Endothelial cell of umbilical vein (primary cell): ENCODE results near the gene SMAD2. TPM values are rescaled to one million over a fixed set of nuclear protein-coding genes. Genes with fewer than 3 reads are reported as not detected.

Source experiments
- BruUV-seq: library from RNA; stranded (reverse); fragments of 400-500 nt; replicated peaks from 2 replicates; lab custom pipeline; 2021; lab: Mats Ljungman, UMichigan
- CTCF ChIA-PET: fragments of 300-600, 350-600 bp; sonication (Branson Sonifier 250); formaldehyde crosslinking; loops from one replicate; lab custom pipeline; 2021; ENCODE audit warnings: antibody characterized with exemption, inconsistent platforms; lab: Charles Lee
- POLR2A ChIA-PET: fragments of 300-600, 350-600 bp; sonication (Branson Sonifier 250); formaldehyde crosslinking; loops from one replicate; lab custom pipeline; 2021; ENCODE audit warnings: antibody characterized with exemption, inconsistent platforms; lab: Charles Lee
- DNase-seq: peaks from one replicate; pipeline ENCODE4 v3.0.0-alpha.2; 2011; ENCODE audit warnings: low read depth, low spot score
- FAIRE-seq: peaks from 2 replicates; lab custom pipeline; 2011; peaks lifted over from hg19 to GRCh38; lab: Jason Lieb, UNC
- H2AFZ ChIP-seq: 2 replicates; pipeline ENCODE4 v1.6.0; 2012; ENCODE audit warnings: low read depth, low read length, control low read depth, inconsistent platforms
- H3K27ac ChIP-seq: 2 replicates; pipeline ENCODE4 v1.5.1; 2011; ENCODE audit warnings: low read depth, mild to moderate bottlenecking, control low read depth, low read length, moderate library complexity; ENCODE audit not compliant: insufficient read depth
- H3K27me3 ChIP-seq, 2 experiments: 2 replicates each; pipeline versions ENCODE4 v1.6.0 to v1.6.1; 2011; ENCODE audit warnings: low read length in 2 of 2, mixed read lengths in 1 of 2; ENCODE audit not compliant: control insufficient read depth in 2 of 2, insufficient read depth in 2 of 2
- H3K36me3 ChIP-seq, 2 experiments: 2 replicates in 1 of 2; 3 replicates in 1 of 2; pipeline ENCODE4 v1.5.1; 2011; ENCODE audit warnings: low read length in 2 of 2, mild to moderate bottlenecking in 1 of 2, moderate library complexity in 1 of 2; ENCODE audit not compliant: control insufficient read depth in 2 of 2, insufficient read depth in 2 of 2; ENCODE audit errors: extremely low read depth in 1 of 2
- H3K4me1 ChIP-seq: 3 replicates; pipeline ENCODE4 v1.5.1; 2011; ENCODE audit warnings: mild to moderate bottlenecking, low read length; ENCODE audit not compliant: control insufficient read depth, insufficient read depth; ENCODE audit errors: extremely low read depth
- H3K4me2 ChIP-seq: 2 replicates; pipeline ENCODE4 v1.6.1; 2011; ENCODE audit warnings: low read length, control low read depth, mixed read lengths; ENCODE audit not compliant: insufficient read depth
- H3K4me3 ChIP-seq, 3 experiments: fragments of 200-600 bp in 1 of 3; sonication (generic), shearing (Covaris generic) in 1 of 3; replicated peaks in 1 of 3; 2 replicates each; pipeline ENCODE4 v1.5.1; 2011 to 2016; ENCODE audit warnings: control low read depth in 3 of 3, low read length in 3 of 3, mild to moderate bottlenecking in 2 of 3, inconsistent platforms in 1 of 3, low read depth in 1 of 3, moderate library complexity in 1 of 3; ENCODE audit not compliant: insufficient read depth in 1 of 3
- H3K79me2 ChIP-seq: 2 replicates; pipeline ENCODE4 v1.6.0; 2012; ENCODE audit warnings: low read length, inconsistent platforms; ENCODE audit not compliant: control insufficient read depth, insufficient read depth
- H3K9ac ChIP-seq: replicated peaks from 2 replicates; pipeline ENCODE3; 2011; ENCODE audit warnings: low read length, control low read depth; ENCODE audit not compliant: insufficient read depth; ENCODE audit errors: extremely low read depth
- H3K9me1 ChIP-seq: replicated peaks from 3 replicates; pipeline ENCODE4 v1.6.0; 2011; ENCODE audit warnings: mild to moderate bottlenecking, low read length; ENCODE audit not compliant: control insufficient read depth, insufficient read depth; ENCODE audit errors: extremely low read depth
- H3K9me3 ChIP-seq: replicated peaks from 2 replicates; pipeline ENCODE4 v1.5.1; 2012; ENCODE audit warnings: low read length, inconsistent platforms; ENCODE audit not compliant: control insufficient read depth, insufficient read depth
- H4K20me1 ChIP-seq: replicated peaks from 2 replicates; pipeline ENCODE3; 2011; ENCODE audit warnings: mild to moderate bottlenecking, low read length; ENCODE audit not compliant: control insufficient read depth, insufficient read depth; ENCODE audit errors: extremely low read depth
- MYC ChIP-seq: IDR thresholded peaks from one replicate; pipeline ENCODE4 v1.6.1; 2011; ENCODE audit warnings: mild to moderate bottlenecking, low read depth, low read length
- POLR2AphosphoS5 ChIP-seq: IDR thresholded peaks from 2 replicates; pipeline ENCODE4 v1.6.1; 2012; ENCODE audit warnings: low read depth, mild to moderate bottlenecking, control low read depth, low read length, moderate library complexity; ENCODE audit not compliant: insufficient read depth
- dilution Hi-C: fragments of 300-500 bp; cut with MboI; formaldehyde crosslinking; loops from one replicate; pipeline ENCODE4 v1.15.0; 2019; ENCODE audit warnings: low sequenced_read_pairs; ENCODE audit not compliant: extremely low pct_ligation_motif_present
- intact Hi-C: fragments of 100-400 bp; cut with micrococcal nuclease; formaldehyde crosslinking; loops from one replicate; pipeline ENCODE4 v1.10.0; 2022
- polyA plus RNA-seq, 4 experiments: library from polyadenylated mRNA; depleted of rRNA in 3 of 4; stranded (reverse) in 3 of 4; unstranded in 1 of 4; fragments of >200 nt; gene quantifications; 2 replicates each; pipeline versions ENCODE4 v1.2.1 to v1.2.3, GENCODE V29; 2011 to 2012; ENCODE audit warnings: missing spikeins in 1 of 4
- total RNA-seq: library from RNA; stranded (reverse); gene quantifications from 2 replicates; pipeline ENCODE4 v1.2.3, GENCODE V29; 2021
- TF ChIP-seq, protein P1 (sequence below), 2 donors: IDR thresholded peaks; 1 replicate in 1 of 2; 2 replicates in 1 of 2; pipeline ENCODE4 v1.5.1; 2011; ENCODE audit warnings: low read length in 2 of 2, mild to moderate bottlenecking in 2 of 2, moderate library complexity in 2 of 2, control low read depth in 1 of 2, inconsistent platforms in 1 of 2, low read depth in 1 of 2; ENCODE audit not compliant: insufficient read depth in 1 of 2; ENCODE audit errors: extremely low read depth in 1 of 2
- TF ChIP-seq, protein P2 (sequence below): IDR thresholded peaks from 2 replicates; pipeline ENCODE4 v1.6.1; 2011; ENCODE audit not compliant: insufficient read depth, insufficient read length

Gene SMAD2
- total and polyA plus RNA-seq, 2 donors (not counting 3 experiments of a cell fraction or from before 2014, with no cell fraction given): 40.3 to 123 TPM

- H3K9me1 ChIP-seq: no peaks in the 10 kb centered on the region
- BruUV-seq: TSS peak; percentile 72
- H3K36me3 ChIP-seq: no peaks in the 10 kb centered on the region
- H4K20me1 ChIP-seq: peaks cover 8% of the 10 kb centered on the region
- peak overlapping the region; percentile 88 for H3K9ac ChIP-seq
- peak overlapping the region; percentile 34 to 99 (median 49) for H3K4me3 ChIP-seq
- peak overlapping the region; percentile 77 for H2AFZ ChIP-seq
- H3K79me2 ChIP-seq: peaks cover 40% of the 10 kb centered on the region
- H3K27ac ChIP-seq: peak overlapping the region; percentile 94
- peaks cover 18% of the 10 kb centered on the region for H3K4me1 ChIP-seq
- TF ChIP-seq, protein P1, sequence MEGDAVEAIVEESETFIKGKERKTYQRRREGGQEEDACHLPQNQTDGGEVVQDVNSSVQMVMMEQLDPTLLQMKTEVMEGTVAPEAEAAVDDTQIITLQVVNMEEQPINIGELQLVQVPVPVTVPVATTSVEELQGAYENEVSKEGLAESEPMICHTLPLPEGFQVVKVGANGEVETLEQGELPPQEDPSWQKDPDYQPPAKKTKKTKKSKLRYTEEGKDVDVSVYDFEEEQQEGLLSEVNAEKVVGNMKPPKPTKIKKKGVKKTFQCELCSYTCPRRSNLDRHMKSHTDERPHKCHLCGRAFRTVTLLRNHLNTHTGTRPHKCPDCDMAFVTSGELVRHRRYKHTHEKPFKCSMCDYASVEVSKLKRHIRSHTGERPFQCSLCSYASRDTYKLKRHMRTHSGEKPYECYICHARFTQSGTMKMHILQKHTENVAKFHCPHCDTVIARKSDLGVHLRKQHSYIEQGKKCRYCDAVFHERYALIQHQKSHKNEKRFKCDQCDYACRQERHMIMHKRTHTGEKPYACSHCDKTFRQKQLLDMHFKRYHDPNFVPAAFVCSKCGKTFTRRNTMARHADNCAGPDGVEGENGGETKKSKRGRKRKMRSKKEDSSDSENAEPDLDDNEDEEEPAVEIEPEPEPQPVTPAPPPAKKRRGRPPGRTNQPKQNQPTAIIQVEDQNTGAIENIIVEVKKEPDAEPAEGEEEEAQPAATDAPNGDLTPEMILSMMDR (IDR thresholded peaks at IDR 0.05; ENCODE audit: extremely low read depth in 1 of 2, insufficient read depth in 1 of 2, low read depth in 1 of 2, low read length in 2 of 2): no peak
- TF ChIP-seq MYC (peak; percentile 37), POLR2AphosphoS5 (peak; percentile 62)
- TF ChIP-seq, protein P2, sequence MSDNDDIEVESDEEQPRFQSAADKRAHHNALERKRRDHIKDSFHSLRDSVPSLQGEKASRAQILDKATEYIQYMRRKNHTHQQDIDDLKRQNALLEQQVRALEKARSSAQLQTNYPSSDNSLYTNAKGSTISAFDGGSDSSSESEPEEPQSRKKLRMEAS: peak; percentile 85
- H3K27me3 ChIP-seq: peaks cover 9 to 15% of the 10 kb centered on the region in 2 experiments
- H3K4me2 ChIP-seq: peak overlapping the region; percentile 52
- no peaks in the 10 kb centered on the region for H3K9me3 ChIP-seq
- FAIRE-seq: peak; percentile 83
- intact Hi-C loops (loop anchor here (1.0 to 10.0 kb wide), 4 partner anchors 32 to 614 kb away; no protein-coding TSS in a partner anchor), dilution Hi-C loops (no loop called here)
- ChIA-PET POLR2A (interaction anchor here (1.3 to 1.7 kb wide), 2 partner anchors 11 to 77 kb away, joined by 4 read pairs; no protein-coding TSS in a partner anchor), CTCF (interaction anchor here (0.7 to 2.3 kb wide), 6 partner anchors 22 to 158 kb away, joined by 3 to 10 read pairs (median 4); no protein-coding TSS in a partner anchor)
- peak; percentile 93 for DNase-seq
Observed at GRCh38 chr18:47930931-47931717, 665 bp upstream of the SMAD2 start.
